PC-9 (cell line): ENCODE data around the gene NCOA3. TPM values are rescaled to one million over a fixed set of nuclear protein-coding genes. Genes with fewer than 3 reads are reported as not detected.

Source experiments
- BruUV-seq: library from RNA; stranded (reverse); fragments of 400-500 nt; replicated peaks from 2 replicates; lab custom pipeline; 2021; lab: Mats Ljungman, UMichigan
- CTCF ChIA-PET: fragments of 300-600 bp; sonication (Branson Sonifier 250); formaldehyde crosslinking; loops from one replicate; lab custom pipeline; 2022; ENCODE audit warnings: antibody characterized with exemption; lab: Charles Lee
- POLR2A ChIA-PET: fragments of 300-600 bp; sonication (Branson Sonifier 250); formaldehyde crosslinking; loops from one replicate; lab custom pipeline; 2022; ENCODE audit warnings: antibody characterized with exemption; ENCODE audit not compliant: unreplicated experiment; lab: Charles Lee
- DNase-seq, 2 experiments: peaks; one replicate each; pipeline versions ENCODE4 v3.0.0 to v3.0.0-alpha.2; 2015 to 2022; ENCODE audit warnings: mixed read lengths in 1 of 2
- H2AFZ ChIP-seq: fragments of 200-600 bp; sonication (generic); 2 replicates; pipeline ENCODE4 v1.8.1; 2017; ENCODE audit warnings: antibody characterized with exemption
- H3F3A ChIP-seq: fragments of 200-600 bp; sonication (generic); 2 replicates; pipeline ENCODE4 v1.8.1; 2017; ENCODE audit warnings: antibody characterized with exemption, mild to moderate bottlenecking, low read depth; ENCODE audit not compliant: insufficient read depth
- H3K27ac ChIP-seq: fragments of 200-600 bp; sonication (generic); 2 replicates; pipeline ENCODE4 v1.6.1; 2016; ENCODE audit warnings: mixed run types
- H3K27me3 ChIP-seq: fragments of 200-600 bp; sonication (generic); 2 replicates; pipeline ENCODE4 v1.6.1; 2016; ENCODE audit warnings: low read depth, mixed run types; ENCODE audit not compliant: insufficient read depth
- H3K36me3 ChIP-seq: fragments of 200-600 bp; sonication (generic); 2 replicates; pipeline ENCODE4 v1.6.1; 2016; ENCODE audit warnings: low read depth, mixed run types
- H3K4me1 ChIP-seq: fragments of 200-600 bp; sonication (generic); replicated peaks from 2 replicates; pipeline ENCODE4 v1.6.1; 2016; ENCODE audit warnings: mixed run types; ENCODE audit not compliant: insufficient read depth
- H3K4me2 ChIP-seq: fragments of 200-600 bp; sonication (generic); 2 replicates; pipeline ENCODE4 v1.6.1; 2017; ENCODE audit warnings: mixed run types
- H3K4me3 ChIP-seq: fragments of 200-600 bp; sonication (generic); 2 replicates; pipeline ENCODE4 v1.6.1; 2016; ENCODE audit warnings: mixed run types
- H3K79me2 ChIP-seq: fragments of 200-600 bp; sonication (generic); 2 replicates; pipeline ENCODE4 v1.6.1; 2017; ENCODE audit warnings: low read depth, mixed run types
- H3K9me2 ChIP-seq: fragments of 200-600 bp; sonication (generic); 2 replicates; pipeline ENCODE4 v1.8.1; 2017; ENCODE audit warnings: mild to moderate bottlenecking; ENCODE audit not compliant: insufficient read depth
- H3K9me3 ChIP-seq: fragments of 200-600 bp; sonication (generic); 2 replicates; pipeline ENCODE4 v1.8.1; 2016; ENCODE audit warnings: low read depth; ENCODE audit not compliant: insufficient read depth
- H4K20me1 ChIP-seq: fragments of 200-600 bp; sonication (generic); 2 replicates; pipeline ENCODE4 v1.8.1; 2017; ENCODE audit not compliant: insufficient read depth
- CTCF ChIP-seq: fragments of 200-600 bp; sonication (generic); conservative IDR thresholded peaks from 2 replicates; pipeline ENCODE4 v1.6.1; 2017; ENCODE audit warnings: mixed run types, antibody characterized with exemption, mild to moderate bottlenecking, moderate library complexity
- EZH2 ChIP-seq: fragments of 200-600 bp; sonication (generic); IDR thresholded peaks from 2 replicates; pipeline ENCODE4 v1.8.0; 2017; ENCODE audit warnings: antibody characterized with exemption, low read depth
- intact Hi-C: fragments of 100-400 bp; cut with micrococcal nuclease; formaldehyde crosslinking; loops from one replicate; pipeline ENCODE4 v1.10.0; 2022; ENCODE audit not compliant: unreplicated experiment
- total RNA-seq: library from RNA; stranded (reverse); gene quantifications from 2 replicates; pipeline ENCODE4 v1.2.3, GENCODE V29; 2021

NCOA3 gene
- total RNA-seq, 1 experiment from 2014 or later, result 78.0 TPM

GRCh38 chr20:47689731-47690130 lies 188.0 kb downstream of the NCOA3 start:
- Histone ChIP-seq H3K27ac (peak overlapping the region; percentile 9; the same call in 1 of the 2 replicates), H3K9me3 (no peaks in the 10 kb centered on the region), H3K9me2 (no peaks in the 10 kb centered on the region), H3K4me1 (no peaks in the 10 kb centered on the region), H3K79me2 (peaks cover 53% of the 10 kb centered on the region), H2AFZ (no peak overlapping the region), H3K4me2 (no peak overlapping the region), H3K27me3 (no peaks in the 10 kb centered on the region), H4K20me1 (peaks cover 89% of the 10 kb centered on the region), H3F3A (peaks cover 75% of the 10 kb centered on the region), H3K36me3 (peaks cover 60% of the 10 kb centered on the region), H3K4me3 (no peak overlapping the region)
- POLR2A ChIA-PET, result interaction anchor here (0.6 kb wide), 1 partner anchor 728 kb away, joined by 3 read pairs; no protein-coding TSS in a partner anchor
- CTCF ChIA-PET, result no interaction called here
- no peak for TF ChIP-seq EZH2
- no peak for TF ChIP-seq CTCF
- BruUV-seq, result no TSS peak
- intact Hi-C loops, result no loop called here
- no peak for DNase-seq

- peaks cover 64% of the 10 kb centered on the region for H3K79me2 ChIP-seq
- TF ChIP-seq EZH2, result no peak
- no peak overlapping the region for H3K4me2 ChIP-seq
- peaks cover 75% of the 10 kb centered on the region for H3F3A ChIP-seq
- POLR2A ChIA-PET, result no interaction called here
- H4K20me1 ChIP-seq, result peaks cover 93% of the 10 kb centered on the region
- intact Hi-C loops, result no loop called here
- BruUV-seq, result no TSS peak
- H3K36me3 ChIP-seq, result peaks cover 55% of the 10 kb centered on the region
- CTCF ChIA-PET, result no interaction called here
- DNase-seq, result no peak
- no peak overlapping the region; the same call in 1 of the 2 replicates for H3K27ac ChIP-seq
- H2AFZ ChIP-seq, result no peak overlapping the region
- no peaks in the 10 kb centered on the region for H3K9me2 ChIP-seq
- H3K4me1 ChIP-seq, result no peaks in the 10 kb centered on the region
- no peaks in the 10 kb centered on the region for H3K27me3 ChIP-seq
- H3K4me3 ChIP-seq, result no peak overlapping the region
- no peaks in the 10 kb centered on the region for H3K9me3 ChIP-seq
Measured at GRCh38 chr20:47691625-47692024, 189.9 kb downstream of the NCOA3 start.

GRCh38 chr20:47694021-47694818 lies 192.5 kb downstream of the NCOA3 start:
- Histone ChIP-seq H3K9me3 (no peaks in the 10 kb centered on the region), H3K4me2 (no peak overlapping the region), H3K4me3 (no peak overlapping the region), H3K27ac (no peak overlapping the region), H3K9me2 (no peaks in the 10 kb centered on the region), H3K4me1 (no peaks in the 10 kb centered on the region), H3K36me3 (peaks cover 64% of the 10 kb centered on the region), H3F3A (peaks cover 78% of the 10 kb centered on the region), H3K27me3 (no peaks in the 10 kb centered on the region), H3K79me2 (peaks cover 84% of the 10 kb centered on the region), H2AFZ (no peak overlapping the region), H4K20me1 (peaks cover 98% of the 10 kb centered on the region)
- DNase-seq, result no peak
- ChIA-PET CTCF (no interaction called here), POLR2A (no interaction called here)
- BruUV-seq, result no TSS peak
- intact Hi-C loops, result no loop called here
- TF ChIP-seq CTCF (no peak), EZH2 (no peak)
